K562 (cell line): ENCODE results near the gene TTC9B. TPM values are rescaled to one million over a fixed set of nuclear protein-coding genes. Genes with fewer than 3 reads are reported as not detected.

Experiments
- ATAC-seq: fragments of 200-7000 bp; cut with Tn5 transposase; 3 replicates; pipeline ENCODE4 v1.9.1; 2020; ENCODE audit warnings: moderate library complexity
- BruUV-seq: library from RNA; stranded (reverse); fragments of 400-500 nt; replicated peaks from 2 replicates; lab custom pipeline; 2021; lab: Mats Ljungman, UMichigan
- CTCF ChIA-PET: fragments of 300-600 bp; formaldehyde crosslinking; extraction: SDS; loops from one replicate; lab custom pipeline; 2021; ENCODE audit warnings: low intra/inter-chr PET ratio; lab: Yijun Ruan, JAX
- POLR2A ChIA-PET: fragments of 300-600, 350-650 bp; sonication (Branson Sonifier 250); formaldehyde crosslinking; extraction: SDS; loops from one replicate; lab custom pipeline; 2021; ENCODE audit warnings: antibody characterized with exemption, inconsistent platforms; lab: Yijun Ruan, JAX
- DNase-seq, 4 experiments: peaks; one replicate each; pipeline versions ENCODE4 v3.0.0 to v3.0.0-alpha.2; 2011 to 2018; ENCODE audit warnings: low spot score in 3 of 4, mixed read lengths in 3 of 4; ENCODE audit errors: extremely low read depth in 1 of 4
- FAIRE-seq: peaks from 2 replicates; lab custom pipeline; 2011; peaks lifted over from hg19 to GRCh38; lab: Jason Lieb, UNC
- H2AFZ ChIP-seq: 2 replicates; pipeline ENCODE4 v1.6.0; 2011; ENCODE audit warnings: low read depth, low read length, control low read depth, inconsistent platforms
- H3K27ac ChIP-seq: fragments of 200-600 bp; 3 replicates; pipeline ENCODE4 v1.8.0; 2011; ENCODE audit warnings: low read depth, mild to moderate bottlenecking, control low read depth, inconsistent platforms, low read length, moderate library complexity, mixed read lengths; ENCODE audit errors: extremely low read depth
- H3K27me3 ChIP-seq, 2 experiments: fragments of 300-600 bp in 1 of 2; 2 replicates in 1 of 2; 3 replicates in 1 of 2; pipeline versions ENCODE4 v1.6.0 to v1.8.0; 2011; ENCODE audit warnings: inconsistent platforms in 2 of 2, low read length in 2 of 2, mild to moderate bottlenecking in 1 of 2, mixed read lengths in 1 of 2, moderate library complexity in 1 of 2; ENCODE audit not compliant: control insufficient read depth in 2 of 2, insufficient read depth in 2 of 2
- H3K36me3 ChIP-seq: fragments of 300-600 bp; 3 replicates; pipeline ENCODE4 v1.8.0; 2011; ENCODE audit warnings: mild to moderate bottlenecking, low read length, inconsistent platforms; ENCODE audit not compliant: control insufficient read depth, insufficient read depth
- H3K4me1 ChIP-seq, 2 experiments: fragments of 200-600 bp in 1 of 2; replicated peaks in 1 of 2; 2 replicates in 1 of 2; 3 replicates in 1 of 2; pipeline versions ENCODE4 v1.5.1 to v1.8.0; 2011; ENCODE audit warnings: inconsistent platforms in 2 of 2, low read length in 2 of 2, mild to moderate bottlenecking in 1 of 2, mixed read lengths in 1 of 2, moderate library complexity in 1 of 2; ENCODE audit not compliant: control insufficient read depth in 2 of 2, insufficient read depth in 2 of 2
- H3K4me2 ChIP-seq: 2 replicates; pipeline ENCODE4 v1.6.1; 2011; ENCODE audit warnings: low read length, control low read depth, inconsistent platforms, mixed read lengths; ENCODE audit not compliant: insufficient read depth
- H3K4me3 ChIP-seq: fragments of 200-600 bp; sonication (generic), shearing (Covaris generic); 2 replicates; pipeline ENCODE4 v1.5.1; 2016; ENCODE audit warnings: control low read depth, inconsistent platforms
- H3K79me2 ChIP-seq: fragments of 200-600 bp; 3 replicates; pipeline ENCODE4 v1.8.0; 2011; ENCODE audit warnings: low read length, inconsistent platforms; ENCODE audit not compliant: control insufficient read depth, insufficient read depth
- H3K9ac ChIP-seq, 2 experiments: 2 replicates each; pipeline versions ENCODE4 v1.6.0 to v1.6.1; 2011; ENCODE audit warnings: low read depth in 2 of 2, low read length in 2 of 2, control low read depth in 1 of 2, inconsistent platforms in 1 of 2, mild to moderate bottlenecking in 1 of 2, mixed read lengths in 1 of 2; ENCODE audit not compliant: insufficient read depth in 1 of 2
- H3K9me1 ChIP-seq: one replicate; pipeline ENCODE4 v1.6.0; 2011; ENCODE audit warnings: inconsistent platforms, mild to moderate bottlenecking, low read length, moderate library complexity; ENCODE audit not compliant: control insufficient read depth, insufficient read depth
- H3K9me3 ChIP-seq: replicated peaks from 2 replicates; pipeline ENCODE4 v1.5.1; 2011; ENCODE audit warnings: low read depth, low read length, inconsistent platforms; ENCODE audit not compliant: control insufficient read depth, insufficient read depth
- H4K20me1 ChIP-seq: replicated peaks from 2 replicates; pipeline ENCODE4 v1.6.1; 2011; ENCODE audit warnings: low read length, inconsistent platforms, mixed read lengths; ENCODE audit not compliant: control insufficient read depth, insufficient read depth
- ASH1L ChIP-seq: fragments of 450-650 bp; IDR thresholded peaks from 2 replicates; pipeline ENCODE4 v1.6.1; 2018; ENCODE audit warnings: borderline replicate concordance, mild to moderate bottlenecking, low read depth; ENCODE audit not compliant: partially characterized antibody
- CTCF ChIP-seq, 3 experiments: IDR thresholded peaks in 2 of 3; conservative IDR thresholded peaks in 1 of 3; 2 replicates each; pipeline ENCODE4 v1.5.1; 2011 to 2012; ENCODE audit warnings: low read length in 3 of 3, mild to moderate bottlenecking in 3 of 3, control low read depth in 2 of 3, improper control_type of control experiment in 1 of 3, inconsistent platforms in 1 of 3, low read depth in 1 of 3, mixed read lengths in 1 of 3, moderate library complexity in 1 of 3; ENCODE audit not compliant: insufficient read depth in 2 of 3
- HNRNPK ChIP-seq: fragments of 200-400 bp; formaldehyde crosslinking; IDR thresholded peaks from one replicate; pipeline ENCODE4 v1.6.1; 2018; ENCODE audit warnings: mild to moderate bottlenecking, low read depth, low read length; ENCODE audit not compliant: poor library complexity, severe bottlenecking
- HNRNPLL ChIP-seq: fragments of 200-400 bp; formaldehyde crosslinking; IDR thresholded peaks from 2 replicates; pipeline ENCODE4 v1.6.1; 2017; ENCODE audit warnings: low read length, low read depth, mild to moderate bottlenecking; ENCODE audit not compliant: poor library complexity, severe bottlenecking
- RBM25 ChIP-seq: fragments of 200-400 bp; formaldehyde crosslinking; IDR thresholded peaks from 2 replicates; pipeline ENCODE4 v1.6.1; 2018; ENCODE audit warnings: low read length, low read depth, moderate library complexity; ENCODE audit not compliant: severe bottlenecking
- TRIM24 ChIP-seq, 2 experiments: fragments of 450-650 bp; IDR thresholded peaks; 2 replicates each; pipeline ENCODE4 v1.6.1; 2016
- TRIM28 ChIP-seq: fragments of 450-650 bp; IDR thresholded peaks from 2 replicates; pipeline ENCODE4 v1.6.1; 2017
- ZNF143 ChIP-seq: sonication (generic); formaldehyde crosslinking; IDR thresholded peaks from 2 replicates; pipeline ENCODE4 v1.9.0; 2022; ENCODE audit warnings: mild to moderate bottlenecking, missing genetic modification reagents
- ZNF24 ChIP-seq: fragments of 450-650 bp; IDR thresholded peaks from 2 replicates; pipeline ENCODE4 v1.6.1; 2016
- ZNF316 ChIP-seq: fragments of 450-650 bp; IDR thresholded peaks from 2 replicates; pipeline ENCODE4 v1.6.1; 2016
- WGBS: fragments of 100-300 bp; shearing (Covaris generic); methylation state at CpG from one replicate; pipeline ENCODE4 v1.1.6; 2016; ENCODE audit warnings: low coverage, mixed read lengths; ENCODE audit not compliant: insufficient coverage; ENCODE audit errors: missing lambda C conversion rate; 5-methylcytosine and 5-hydroxymethylcytosine counted together
- in situ Hi-C: fragments of 300-500 bp; cut with MboI; formaldehyde crosslinking; loops from 4 replicates; pipeline ENCODE4 v1.15.0; 2018; ENCODE audit warnings: inconsistent platforms, mixed read lengths
- intact Hi-C: fragments of 100-400 bp; cut with micrococcal nuclease; formaldehyde crosslinking; loops from 2 replicates; pipeline ENCODE4 v1.14.2; 2022
- polyA plus RNA-seq, 8 experiments: library from polyadenylated mRNA; depleted of rRNA in 4 of 8; stranded (reverse) in 5 of 8; unstranded in 3 of 8; fragments of >200 nt; fragmentation: Nextera tagmentation in 2 of 8; fragmentation: Illumina TruSeq in 1 of 8; extraction: Ambion mirVana in 2 of 8; extraction: Trizol in 1 of 8; gene quantifications; 2 replicates each; pipeline versions ENCODE4 v1.2.1 to v1.2.3, GENCODE V29; 2011 to 2014; ENCODE audit warnings: inconsistent platforms in 1 of 8, missing spikeins in 1 of 8
- total RNA-seq, 7 experiments: library from RNA; depleted of rRNA in 6 of 7; stranded (reverse); fragments of >200 nt in 6 of 7; fragmentation: Illumina TruSeq in 2 of 7; extraction: Trizol in 2 of 7; gene quantifications; 2 replicates each; pipeline versions ENCODE4 v1.2.1 to v1.2.3, GENCODE V29; 2011 to 2021; ENCODE audit warnings: low replicate concordance in 1 of 7

TTC9B gene
- total and polyA plus RNA-seq, 9 of the 15 experiments (the other 6 are each of a cell fraction or from before 2014, with no cell fraction given), result 0.06 to 0.14 TPM; not detected in 7

- no TSS peak for BruUV-seq
- Histone ChIP-seq H3K9me3 (no peaks in the 10 kb centered on the region), H3K4me1 (peaks cover 0 to 26% of the 10 kb centered on the region in 2 experiments; a peak in 4 of 5 replicates), H3K36me3 (no peaks in the 10 kb centered on the region), H3K9me1 (no peaks in the 10 kb centered on the region), H3K79me2 (no peaks in the 10 kb centered on the region), H3K27ac (no peak overlapping the region), H3K4me2 (no peak overlapping the region), H4K20me1 (no peaks in the 10 kb centered on the region), H3K9ac (no peak overlapping the region), H3K4me3 (no peak overlapping the region), H2AFZ (no peak overlapping the region), H3K27me3 (no peaks in the 10 kb centered on the region)
- 83% methylated on average over 3 of the region's 3 CpGs for WGBS
- TF ChIP-seq HNRNPLL (no peak), ZNF24 (peak; percentile 79)
- ChIA-PET CTCF (interaction anchor here (1.9 kb wide), 1 partner anchor 28 kb away, joined by 6 read pairs; no protein-coding TSS in a partner anchor), POLR2A (interaction anchor here (0.6 to 0.7 kb wide), 2 partner anchors 67 to 760 kb away, joined by 3 read pairs; no protein-coding TSS in a partner anchor)
- intact Hi-C loops (loop anchor here (2.0 kb wide), 1 partner anchor 23 kb away; no protein-coding TSS in a partner anchor), in situ Hi-C loops (no loop called here)
- DNase-seq, result no peak
- no peak for FAIRE-seq
- ATAC-seq, result no peak
Measured at GRCh38 chr19:40193587-40193849, 24.7 kb downstream of the TTC9B start.

- in situ Hi-C loops (no loop called here), intact Hi-C loops (loop anchor here (2.0 kb wide), 1 partner anchor 24 kb away; no protein-coding TSS in a partner anchor)
- no peaks in the 10 kb centered on the region for H4K20me1 ChIP-seq
- no peaks in the 10 kb centered on the region for H3K79me2 ChIP-seq
- H3K9me1 ChIP-seq, result no peaks in the 10 kb centered on the region
- TF ChIP-seq ZNF316 (peak; percentile 80), RBM25 (peak; percentile 28), TRIM24 (IDR thresholded peaks at IDR 0.05) (0 out of 4 replicates have a peak, but pooled peaks of 1 of the 2 experiments have one; percentile 23), ASH1L (no peak), ZNF143 (no peak), HNRNPK (no peak), CTCF (IDR thresholded peaks at IDR 0.05 in 2 of 3, conservative IDR thresholded peaks at IDR 0.05 in 1 of 3; ENCODE audit: insufficient read depth in 2 of 3, low read depth in 1 of 3, low read length in 3 of 3) (peak in 1 of 3 experiments; percentile 27; a peak in 1 of 6 replicates), TRIM28 (0 out of 2 replicates have a peak, but pooled peaks have one; percentile 24)
- ChIA-PET CTCF (interaction anchor here (1.9 kb wide), 1 partner anchor 29 kb away, joined by 6 read pairs; no protein-coding TSS in a partner anchor), POLR2A (interaction anchor here (0.6 kb wide), 1 partner anchor 760 kb away, joined by 3 read pairs; no protein-coding TSS in a partner anchor)
- H2AFZ ChIP-seq, result no peak overlapping the region
- ATAC-seq (no peak), FAIRE-seq (peak; percentile 40), DNase-seq (peak in 1 of 4 experiments; percentile 2)
- peaks cover 0 to 21% of the 10 kb centered on the region in 2 experiments; a peak in 4 of 5 replicates for H3K4me1 ChIP-seq
- WGBS, result 66% methylated on average over 5 of the region's 5 CpGs
- no peaks in the 10 kb centered on the region for H3K36me3 ChIP-seq
- H3K9ac ChIP-seq, result no peak overlapping the region
- H3K4me3 ChIP-seq, result no peak overlapping the region
- H3K4me2 ChIP-seq, result no peak overlapping the region
- H3K27me3 ChIP-seq, result no peaks in the 10 kb centered on the region
- no peak overlapping the region for H3K27ac ChIP-seq
- no peaks in the 10 kb centered on the region for H3K9me3 ChIP-seq
- TSS peak; percentile 49 for BruUV-seq
Measured at GRCh38 chr19:40192758-40193586, 25.2 kb downstream of the TTC9B start.
